ENCODE results near the gene TCN1.

DNA sequence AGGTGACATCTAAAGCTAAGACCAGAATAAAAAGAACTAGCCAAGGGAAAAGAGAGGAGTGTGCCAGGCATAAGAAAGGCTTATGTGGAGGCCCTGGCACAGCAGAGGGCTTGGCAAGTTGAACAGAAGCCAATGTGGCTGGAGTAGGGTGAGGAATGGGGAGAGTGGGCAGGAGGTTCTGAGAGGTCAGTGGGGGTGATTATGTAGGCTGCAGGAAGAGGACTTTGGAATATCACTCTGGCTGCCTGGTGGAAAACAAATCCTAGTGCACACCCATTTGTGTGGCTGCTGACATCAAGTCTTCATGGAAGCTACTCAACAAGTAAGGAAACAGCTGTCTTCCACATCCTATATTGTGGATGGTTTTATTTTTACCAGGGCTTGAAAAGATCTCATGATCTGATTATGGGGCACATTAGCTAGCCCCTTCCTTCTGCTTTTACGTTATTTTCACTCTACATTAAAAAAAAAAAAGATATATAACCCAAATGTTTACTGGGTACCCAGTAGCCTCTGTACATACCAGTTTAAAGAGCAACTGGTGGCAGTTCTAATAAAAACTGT, 59.2 kb downstream of the TCN1 start:
- TF ChIP-seq CTCF (IDR thresholded peaks at IDR 0.05) (no peak), POLR2A (IDR thresholded peaks at IDR 0.05) (no peak)

All from uterus (tissue), 2 donors.